Measurements from ENCODE around the gene OR5W2.
A peak's percentile ranks its signal among the peaks of the same experiment; 100 is the strongest.
"Not testable (repeated sequence)": the region's sequence is repeated elsewhere in the genome, so short reads cannot be mapped to it uniquely, and the experiment has no call there.

Gene OR5W2

DNA sequence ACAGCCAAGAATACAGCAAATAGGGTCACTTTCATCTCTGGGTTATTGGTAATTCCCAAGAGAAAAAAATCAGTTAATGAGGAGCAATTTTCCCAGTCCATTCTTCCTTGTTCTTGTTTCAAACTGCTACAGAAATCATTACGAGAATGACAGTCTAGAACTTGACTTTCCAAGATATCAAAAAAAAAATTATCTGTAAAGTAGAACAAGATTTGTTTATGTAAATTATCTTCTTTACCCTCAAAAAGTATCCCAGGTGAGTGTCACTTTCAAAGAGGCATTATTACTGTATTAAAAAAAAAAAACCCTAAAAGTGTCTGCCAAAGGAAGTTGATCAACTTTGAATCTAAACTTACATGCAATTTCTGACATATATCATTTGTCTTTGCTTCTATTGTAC is at the start of gene OR5W2:
Gene OR5W2, minus strand, starts transcription at position 101 of the 400 bp plus-strand sequence. Its CDS starts 0 bp downstream, at position 101.
- DNase-seq: no peak

DNA sequence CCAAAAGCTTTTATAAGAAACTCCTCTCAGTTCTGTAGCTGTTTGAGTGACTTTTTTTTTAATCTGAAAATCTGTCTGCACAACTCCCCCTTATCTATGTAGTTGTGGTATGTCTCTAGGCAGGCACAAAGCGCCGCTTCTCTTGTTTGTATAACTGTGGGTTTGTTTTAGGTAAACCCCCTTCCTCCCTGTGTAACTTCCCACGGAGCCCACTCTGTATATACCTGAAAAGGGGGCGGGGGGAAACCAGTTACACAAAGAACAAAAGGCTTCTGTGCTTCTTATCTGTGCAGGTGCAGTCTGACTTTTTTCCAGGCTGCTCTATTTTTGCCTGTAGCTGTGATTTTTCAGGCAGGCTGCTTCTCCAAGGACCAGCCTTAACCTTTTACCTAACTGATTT is 42.1 kb upstream of the OR5W2 start:
- DNase-seq: no peak

DNA sequence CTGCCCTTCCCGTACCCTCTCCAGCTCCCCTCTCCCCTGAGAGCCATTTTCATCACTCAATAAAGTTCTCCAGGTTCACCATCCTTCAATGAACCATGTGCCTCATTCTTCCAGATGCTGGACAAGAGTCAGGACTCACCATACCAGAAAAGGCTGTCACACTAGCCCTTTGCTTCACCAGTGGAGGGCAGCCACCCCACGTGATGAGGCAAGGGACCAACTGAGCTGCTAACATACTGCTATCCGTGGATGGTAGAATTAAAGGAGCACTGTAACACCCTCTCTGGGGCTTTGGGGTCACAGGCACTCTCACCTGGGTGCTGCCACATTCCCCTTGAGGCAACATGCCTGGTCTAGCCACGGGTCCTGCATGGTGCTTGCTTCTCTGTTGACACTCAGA is 34.9 kb upstream of the OR5W2 start:
- no peak for DNase-seq

DNA sequence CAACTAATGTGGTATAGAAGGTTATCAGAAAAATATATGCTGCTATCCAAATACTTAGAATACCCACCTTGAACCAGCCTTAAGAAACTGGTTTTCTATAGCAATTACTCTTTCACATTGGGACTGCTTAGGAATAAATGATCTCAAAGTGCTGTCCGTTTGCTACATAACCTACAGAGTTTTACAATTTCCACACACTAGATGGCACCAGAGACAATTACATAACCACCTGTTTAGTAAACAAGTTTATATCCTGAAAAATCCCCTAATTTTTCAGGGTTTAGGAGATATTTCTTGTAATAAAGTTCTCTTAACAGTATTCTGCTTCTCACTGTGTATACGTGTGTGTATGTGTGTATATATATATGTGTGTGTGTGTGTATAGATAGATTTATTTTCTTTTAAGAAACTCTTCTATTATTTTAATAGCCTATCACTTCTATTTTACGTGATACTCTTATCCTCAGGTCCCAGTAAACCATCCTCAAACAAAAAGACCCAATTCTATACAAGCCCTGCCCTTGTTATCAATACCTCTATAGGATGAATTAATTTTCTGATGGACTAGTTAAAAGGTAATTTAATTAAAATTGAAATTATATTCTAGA is 28.5 kb upstream of the OR5W2 start:
- DNase-seq: peak in 2 of 51 donors; percentile 2 to 27

DNA sequence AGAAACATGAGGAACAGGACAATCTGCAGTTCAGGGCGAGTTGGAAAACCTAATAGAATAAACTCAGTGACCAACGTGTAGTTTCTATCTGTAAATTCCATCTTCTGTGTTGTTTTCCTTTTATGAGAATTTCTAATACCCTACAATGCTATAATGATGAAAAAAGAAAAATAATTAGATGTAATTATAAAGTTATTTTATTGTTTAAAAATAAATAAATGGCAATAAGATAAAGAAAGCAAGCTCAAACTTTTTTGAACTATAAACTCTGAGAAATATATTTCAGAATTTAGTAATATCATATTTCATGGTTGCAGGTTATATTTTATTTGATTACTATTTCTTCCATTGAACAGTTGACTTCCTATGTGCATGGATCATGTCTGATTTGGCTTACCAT is 21.9 kb upstream of the OR5W2 start, which contains the start of gene OR5I1:
Gene OR5I1, minus strand, starts transcription at position 101 of the 400 bp plus-strand sequence. Its CDS starts 0 bp downstream, at position 101.
- no peak for DNase-seq

DNA sequence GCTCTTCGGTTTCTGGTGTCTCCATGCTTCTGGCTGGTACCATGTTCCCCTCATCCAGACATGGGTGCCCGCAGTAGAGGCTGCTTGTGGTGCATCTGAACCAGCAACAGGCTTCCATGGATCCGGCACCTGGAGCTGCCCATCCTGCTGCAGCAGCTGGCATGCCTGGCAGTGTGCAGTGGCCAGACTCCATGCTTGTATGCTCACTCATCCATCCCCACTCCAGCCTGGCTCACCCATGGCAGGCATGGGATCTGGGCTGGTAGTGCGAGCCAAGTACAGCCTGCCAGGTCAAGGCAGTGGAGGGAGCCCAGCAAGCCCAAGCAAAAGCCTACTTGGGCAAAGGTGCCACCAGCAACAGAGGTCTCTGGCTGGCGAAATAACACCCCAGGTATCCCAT is 6.2 kb upstream of the OR5W2 start:
- DNase-seq: no peak

DNA sequence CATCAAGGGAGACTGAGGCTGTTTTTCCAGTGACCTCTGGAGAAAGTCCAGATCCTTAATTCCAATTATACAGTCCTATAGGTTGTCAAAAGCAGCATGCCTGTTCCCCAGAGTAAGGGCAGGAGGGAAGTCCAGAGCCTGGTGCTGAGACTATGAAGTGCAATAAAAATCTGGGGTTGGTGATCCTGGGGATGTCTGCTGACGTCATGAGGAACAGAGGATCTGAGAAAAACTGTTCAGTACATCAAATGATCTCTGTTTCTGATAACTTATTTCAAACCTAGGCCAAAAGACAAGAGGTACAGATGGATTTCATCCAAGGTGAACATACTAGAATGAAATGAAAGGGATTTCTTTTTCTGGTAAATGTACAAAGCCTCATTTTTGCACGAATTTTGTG is 12.1 kb downstream of the OR5W2 start:
- no peak for DNase-seq

DNA sequence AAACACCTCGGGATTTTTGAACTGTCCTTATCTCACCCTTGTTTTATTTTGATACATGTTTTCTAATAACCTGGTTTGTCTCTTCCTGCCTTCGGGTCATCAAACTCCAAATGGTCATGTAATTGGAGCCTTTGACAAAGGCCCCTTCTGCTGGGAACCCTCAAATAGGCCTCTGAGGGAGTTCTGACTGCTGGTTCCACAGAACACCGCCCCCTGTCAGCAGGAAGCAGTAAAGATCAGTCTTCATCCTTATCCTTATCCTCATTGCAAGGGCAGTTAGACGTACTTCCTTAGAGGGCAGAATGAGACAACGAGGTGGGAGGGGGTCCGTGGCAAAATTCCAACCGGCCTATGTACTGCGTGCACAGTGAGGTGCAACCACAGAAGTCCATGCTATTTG is 19.2 kb downstream of the OR5W2 start:
- DNase-seq: no peak

DNA sequence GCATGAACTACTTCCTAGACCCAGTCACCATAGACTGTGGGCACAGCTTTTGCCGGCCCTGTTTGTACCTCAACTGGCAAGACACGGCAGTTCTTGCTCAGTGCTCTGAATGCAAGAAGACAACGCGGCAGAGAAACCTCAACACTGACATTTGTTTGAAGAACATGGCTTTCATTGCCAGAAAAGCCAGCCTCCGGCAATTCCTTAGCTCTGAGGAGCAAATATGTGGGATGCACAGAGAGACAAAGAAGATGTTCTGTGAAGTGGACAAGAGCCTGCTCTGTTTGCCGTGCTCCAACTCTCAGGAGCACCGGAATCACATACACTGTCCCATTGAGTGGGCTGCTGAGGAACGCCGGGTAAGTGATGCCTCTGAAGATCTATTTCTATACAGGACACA is 28.9 kb downstream of the OR5W2 start:
- DNase-seq: not testable (repeated sequence)

DNA sequence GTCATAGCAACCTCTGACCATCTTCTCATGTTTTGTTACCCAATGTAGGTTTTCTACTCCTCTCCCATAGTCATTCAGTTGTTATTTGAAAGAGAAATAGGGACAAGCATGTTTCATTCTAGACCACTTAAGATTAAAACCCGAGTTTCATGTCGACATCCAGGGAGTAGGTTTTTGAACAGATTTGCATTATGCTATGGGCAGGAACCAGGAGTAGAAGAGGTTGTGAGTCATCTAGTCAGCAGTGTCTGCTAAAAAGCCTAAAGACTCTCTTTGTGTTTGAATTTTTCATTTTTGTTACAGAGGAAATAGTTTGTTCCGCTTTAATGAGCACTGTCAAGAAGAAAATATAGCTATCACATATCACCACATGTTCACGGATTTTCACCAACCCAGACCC is 29.4 kb downstream of the OR5W2 start:
- not testable (repeated sequence) for DNase-seq

DNA sequence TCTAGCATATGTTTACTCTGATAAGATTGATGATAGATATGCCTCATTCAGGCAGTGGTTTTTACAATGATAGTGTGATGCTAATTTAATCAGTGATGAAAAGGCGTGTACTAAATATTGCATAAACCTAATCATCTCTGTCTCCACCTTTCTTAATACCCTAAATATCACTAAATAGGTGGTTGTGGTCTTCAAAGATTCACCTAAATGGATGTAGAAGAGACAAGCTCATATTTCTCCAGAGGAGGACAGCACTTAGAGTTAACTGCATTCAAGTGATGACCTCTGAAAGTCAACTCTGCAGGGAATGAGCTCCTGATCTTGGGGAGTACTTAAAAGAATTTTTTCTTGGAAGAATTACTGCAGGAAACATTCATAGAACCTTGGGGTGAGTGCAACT is 31.4 kb downstream of the OR5W2 start, which contains the start of gene TRIM51:
Gene TRIM51, plus strand, starts transcription at position 301 of the 400 bp plus-strand sequence. CDS start 2,132 bp downstream, outside the sequence.
- DNase-seq: not testable (repeated sequence)

DNA sequence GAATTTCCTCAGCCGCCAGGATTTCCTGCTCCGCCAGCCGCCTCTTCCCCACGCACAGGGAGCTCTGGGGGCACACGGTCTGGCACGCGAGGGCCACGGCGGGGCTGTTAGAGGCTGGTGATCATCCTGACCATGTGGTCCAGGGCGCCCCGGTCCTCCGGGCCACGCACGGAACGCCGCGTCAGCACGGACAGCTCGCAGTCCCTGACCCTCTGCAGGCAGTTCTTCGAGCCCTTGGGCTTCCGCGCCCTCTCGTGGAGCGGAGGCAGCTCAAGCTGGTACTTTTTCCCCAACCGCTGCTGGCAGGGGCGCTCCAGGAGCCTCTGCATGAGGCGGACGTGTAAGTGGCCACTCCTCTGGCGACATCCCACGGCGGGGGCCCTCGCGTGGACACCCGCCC is 41.2 kb downstream of the OR5W2 start:
- peak in 1 of 51 donors; percentile 16 for DNase-seq

DNA sequence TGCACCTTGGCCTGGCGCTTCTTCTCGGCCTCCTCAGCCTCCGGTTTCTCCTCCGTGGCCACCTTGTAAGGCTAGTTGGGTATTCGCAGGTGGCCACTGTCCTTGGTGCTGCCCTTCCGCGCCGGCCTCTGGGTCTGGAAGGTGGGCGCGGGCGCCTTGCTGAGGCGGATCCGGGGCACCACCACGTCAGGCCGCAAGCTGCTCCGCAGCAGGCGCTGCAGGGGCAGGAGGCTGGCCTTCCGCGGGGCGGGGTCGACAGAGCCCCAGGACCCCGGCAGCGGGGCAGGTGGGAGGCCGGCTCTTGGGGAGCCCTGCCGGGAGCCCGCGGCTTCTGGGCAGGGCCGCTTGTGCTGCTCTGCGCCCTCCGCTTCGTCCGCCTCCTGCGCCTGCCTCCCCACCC is 41.7 kb downstream of the OR5W2 start:
- DNase-seq: not testable (repeated sequence)

DNA sequence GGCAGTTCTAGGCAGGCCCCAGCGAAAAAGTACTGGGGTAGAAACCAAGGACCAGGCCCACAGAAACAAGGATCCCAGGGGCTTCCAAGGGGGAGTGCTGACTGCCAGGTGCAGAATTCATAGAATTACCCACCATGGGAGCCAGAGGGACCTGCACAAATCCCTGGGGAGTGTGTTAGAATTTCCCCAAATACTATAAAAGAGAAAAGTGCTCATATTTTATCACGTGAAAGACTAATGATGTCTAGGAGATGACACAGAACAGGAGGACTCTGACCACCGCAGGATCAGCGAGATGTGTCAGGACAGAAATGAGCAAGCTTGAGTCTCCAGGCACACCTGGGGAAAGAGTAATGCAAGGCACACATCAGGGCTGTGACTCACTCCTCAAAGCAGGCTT is 47.0 kb downstream of the OR5W2 start:
- DNase-seq: not testable (repeated sequence)

All from hypothalamus (tissue), 51 donors.